ENCODE results near the gene NCK2. TPM values are rescaled to one million over a fixed set of nuclear protein-coding genes. Genes with fewer than 3 reads are reported as not detected.

Gene NCK2
- total and polyA plus RNA-seq, 7 experiments from 2014 or later = 30.8 to 134 (median 105) TPM

DNA sequence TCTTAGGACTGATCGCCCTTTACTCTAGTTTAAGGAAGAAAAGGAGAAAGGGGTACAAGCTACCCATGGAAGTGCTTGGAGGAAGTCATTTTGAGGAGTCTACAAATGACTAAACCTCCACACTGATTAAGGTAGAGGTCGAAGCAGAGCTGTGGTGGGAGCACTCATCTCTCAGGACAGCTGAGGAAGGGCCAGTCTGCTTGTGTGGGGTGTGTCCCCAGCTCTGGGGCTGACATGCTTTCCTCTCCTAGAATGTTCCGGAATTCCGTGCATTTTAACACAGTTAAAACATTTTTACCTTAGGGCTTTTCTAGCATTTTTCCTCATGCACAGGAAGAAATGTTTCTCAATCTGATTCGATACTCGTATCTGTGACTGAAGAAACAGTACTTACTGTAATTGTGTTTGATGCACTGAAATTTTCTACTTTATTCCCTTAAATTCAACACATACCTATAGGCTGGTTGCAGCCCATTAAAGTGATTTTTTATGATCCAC, 135.1 kb downstream of the NCK2 start:
- Histone ChIP-seq H3K36me3 (ENCODE audit: control insufficient read depth in 2 of 3, insufficient read depth in 3 of 3, low read length in 3 of 3) (peaks cover 0 to 58% (median 8%) of the 10 kb centered on the region in 3 experiments), H3K27me3 (ENCODE audit: control insufficient read depth in 2 of 2, insufficient read depth in 2 of 2, low read length in 2 of 2) (no peaks in the 10 kb centered on the region), H3K9me3 (ENCODE audit: control insufficient read depth in 2 of 3, low read length in 3 of 3) (no peaks in the 10 kb centered on the region), H3K27ac (ENCODE audit: low read depth, low read length) (no peak overlapping the region), H3K4me1 (ENCODE audit: control insufficient read depth in 2 of 2, insufficient read depth in 2 of 2, low read length in 2 of 2) (peaks cover 43 to 52% of the 10 kb centered on the region in 2 donors), H3K4me3 (ENCODE audit: low read length) (no peak overlapping the region)
- H3K27ac Mint-ChIP-seq = peak overlapping the region; percentile 4 to 94 (median 77)
- H3K9me3 Mint-ChIP-seq = no peaks in the 10 kb centered on the region
- H3K36me3 Mint-ChIP-seq = peaks cover 7 to 61% (median 43%) of the 10 kb centered on the region in 5 donors
- ChIA-PET CTCF (interaction anchor here (0.7 to 1.0 kb wide), 2 partner anchors 76 to 79 kb away, joined by 3 to 6 read pairs; no protein-coding TSS in a partner anchor), POLR2A (no interaction called here)
- H3K27me3 Mint-ChIP-seq = no peaks in the 10 kb centered on the region
- DNase-seq = no peak
- H3K4me3 Mint-ChIP-seq = peak overlapping the region in 1 of 10 donors; percentile 53
- H3K4me1 Mint-ChIP-seq = peaks cover 44 to 96% (median 86%) of the 10 kb centered on the region in 7 donors
- intact Hi-C loops (cut with micrococcal nuclease) = loop anchor here in 1 of 2 donors (10.0 kb wide), 1 partner anchor 305 kb away; no protein-coding TSS in a partner anchor
- ATAC-seq = no peak

DNA sequence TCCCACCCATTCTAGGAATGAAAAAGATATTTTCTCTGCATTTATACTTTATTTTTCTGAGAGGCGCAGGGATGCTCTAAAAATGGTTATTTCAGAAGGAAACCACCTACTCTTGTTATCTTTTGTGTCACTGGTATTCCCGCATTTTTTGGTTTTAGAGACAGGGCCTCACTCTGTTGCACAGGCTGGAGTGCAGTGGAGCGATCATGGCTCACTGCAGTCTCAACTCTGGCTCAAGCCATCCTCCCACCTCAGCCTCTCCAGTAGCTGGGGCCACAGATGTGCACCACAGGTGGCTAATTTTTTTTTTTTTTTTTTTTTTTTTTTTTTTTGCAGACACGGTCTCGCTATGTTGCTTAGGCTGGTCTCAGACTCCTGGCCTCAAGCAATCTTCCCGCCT, 135.9 kb downstream of the NCK2 start:
- intact Hi-C loops (cut with micrococcal nuclease) = loop anchor here in 1 of 2 donors (10.0 kb wide), 1 partner anchor 306 kb away; no protein-coding TSS in a partner anchor
- Mint-ChIP-seq H3K27me3 (no peaks in the 10 kb centered on the region), H3K27ac (peak overlapping the region in 7 of 9 donors; percentile 28 to 89 (median 63)), H3K36me3 (peaks cover 7 to 63% (median 44%) of the 10 kb centered on the region in 5 donors), H3K4me1 (peaks cover 48 to 96% (median 85%) of the 10 kb centered on the region in 7 donors), H3K9me3 (no peaks in the 10 kb centered on the region), H3K4me3 (no peak overlapping the region)
- Histone ChIP-seq H3K36me3 (ENCODE audit: control insufficient read depth in 2 of 3, insufficient read depth in 3 of 3, low read length in 3 of 3) (peaks cover 0 to 54% (median 7%) of the 10 kb centered on the region in 3 experiments), H3K9me3 (ENCODE audit: control insufficient read depth in 2 of 3, low read length in 3 of 3) (no peaks in the 10 kb centered on the region), H3K27me3 (ENCODE audit: control insufficient read depth in 2 of 2, insufficient read depth in 2 of 2, low read length in 2 of 2) (no peaks in the 10 kb centered on the region), H3K27ac (ENCODE audit: low read depth, low read length) (no peak overlapping the region), H3K4me1 (ENCODE audit: control insufficient read depth in 2 of 2, insufficient read depth in 2 of 2, low read length in 2 of 2) (peaks cover 39 to 51% of the 10 kb centered on the region in 2 donors), H3K4me3 (ENCODE audit: low read length) (no peak overlapping the region)
- ChIA-PET CTCF (no interaction called here), POLR2A (interaction anchor here (0.6 kb wide), 1 partner anchor 172 kb away, joined by 3 read pairs; no protein-coding TSS in a partner anchor)
- ATAC-seq (no peak), DNase-seq (no peak)

GRCh38 chr2:105881286-105882136, 136.8 kb downstream of the NCK2 start:
- H3K27me3 Mint-ChIP-seq = no peaks in the 10 kb centered on the region
- H3K4me3 Mint-ChIP-seq = peak overlapping the region in 1 of 10 donors; percentile 12
- Histone ChIP-seq H3K4me3 (ENCODE audit: low read length) (no peak overlapping the region), H3K9me3 (ENCODE audit: control insufficient read depth in 2 of 3, low read length in 3 of 3) (no peaks in the 10 kb centered on the region), H3K4me1 (ENCODE audit: control insufficient read depth in 2 of 2, insufficient read depth in 2 of 2, low read length in 2 of 2) (peaks cover 47 to 54% of the 10 kb centered on the region in 2 donors), H3K36me3 (ENCODE audit: control insufficient read depth in 2 of 3, insufficient read depth in 3 of 3, low read length in 3 of 3) (peaks cover 0 to 54% (median 4%) of the 10 kb centered on the region in 3 experiments), H3K27me3 (ENCODE audit: control insufficient read depth in 2 of 2, insufficient read depth in 2 of 2, low read length in 2 of 2) (no peaks in the 10 kb centered on the region), H3K27ac (ENCODE audit: low read depth, low read length) (no peak overlapping the region)
- peak overlapping the region in 4 of 9 donors; percentile 43 to 66 (median 60) for H3K27ac Mint-ChIP-seq
- intact Hi-C loops (cut with micrococcal nuclease) = loop anchor here in 1 of 2 donors (10.0 kb wide), 1 partner anchor 307 kb away; no protein-coding TSS in a partner anchor
- H3K36me3 Mint-ChIP-seq = peaks cover 7 to 63% (median 44%) of the 10 kb centered on the region in 5 donors
- peaks cover 50 to 96% (median 85%) of the 10 kb centered on the region in 7 donors for H3K4me1 Mint-ChIP-seq
- H3K9me3 Mint-ChIP-seq = peaks cover 0 to under 1% (median 0%) of the 10 kb centered on the region in 11 donors
- POLR2A ChIA-PET = interaction anchor here (0.6 to 1.3 kb wide), 3 partner anchors 9 to 447 kb away, joined by 3 to 7 read pairs (median 3); no protein-coding TSS in a partner anchor
- CTCF ChIA-PET = no interaction called here
- no peak for DNase-seq
- no peak for ATAC-seq

DNA sequence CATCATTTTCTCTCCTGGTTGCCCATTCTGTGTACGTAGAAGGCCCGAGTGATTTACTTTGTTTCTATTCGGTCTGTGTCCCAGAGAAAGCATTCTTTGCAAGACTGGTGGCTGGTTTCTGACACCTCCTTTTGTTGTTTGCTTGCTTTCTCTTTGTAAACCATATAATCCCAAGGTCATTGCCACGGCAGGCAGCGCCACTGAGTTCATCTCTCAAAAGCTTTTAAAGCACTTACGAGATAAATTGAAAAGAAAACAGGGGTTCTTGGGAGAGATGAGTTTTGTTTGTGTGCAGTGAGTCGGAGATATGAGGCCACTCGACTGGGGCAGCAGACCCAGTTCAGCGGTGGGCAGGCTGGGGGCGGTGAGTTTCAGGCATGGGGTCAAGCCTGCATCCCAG, 137.6 kb downstream of the NCK2 start:
- DNase-seq = no peak
- no peak overlapping the region for H3K27ac ChIP-seq (ENCODE audit: low read depth, low read length)
- H3K4me3 ChIP-seq (ENCODE audit: low read length) = no peak overlapping the region
- H3K27me3 ChIP-seq (ENCODE audit: control insufficient read depth in 2 of 2, insufficient read depth in 2 of 2, low read length in 2 of 2) = no peaks in the 10 kb centered on the region
- Mint-ChIP-seq H3K27ac (peak overlapping the region in 7 of 9 donors; percentile 15 to 79 (median 57)), H3K4me1 (peaks cover 49 to 96% (median 85%) of the 10 kb centered on the region in 7 donors), H3K36me3 (peaks cover 7 to 72% (median 47%) of the 10 kb centered on the region in 5 donors), H3K27me3 (no peaks in the 10 kb centered on the region), H3K4me3 (peak overlapping the region in 5 of 10 donors; percentile 8 to 67 (median 17)), H3K9me3 (peaks cover 0 to 9% (median 0%) of the 10 kb centered on the region in 11 donors)
- H3K4me1 ChIP-seq (ENCODE audit: control insufficient read depth in 2 of 2, insufficient read depth in 2 of 2, low read length in 2 of 2) = peaks cover 48 to 54% of the 10 kb centered on the region in 2 donors
- H3K9me3 ChIP-seq (ENCODE audit: control insufficient read depth in 2 of 3, low read length in 3 of 3) = no peaks in the 10 kb centered on the region
- intact Hi-C loops (cut with micrococcal nuclease) = loop anchor here in 1 of 2 donors (10.0 kb wide), 1 partner anchor 308 kb away; no protein-coding TSS in a partner anchor
- ATAC-seq = no peak
- CTCF ChIA-PET = no interaction called here
- H3K36me3 ChIP-seq (ENCODE audit: control insufficient read depth in 2 of 3, insufficient read depth in 3 of 3, low read length in 3 of 3) = peaks cover 0 to 55% (median 4%) of the 10 kb centered on the region in 3 experiments
- POLR2A ChIA-PET = interaction anchor here (0.6 to 1.3 kb wide), 2 partner anchors 212 to 448 kb away, joined by 3 read pairs; no protein-coding TSS in a partner anchor

DNA sequence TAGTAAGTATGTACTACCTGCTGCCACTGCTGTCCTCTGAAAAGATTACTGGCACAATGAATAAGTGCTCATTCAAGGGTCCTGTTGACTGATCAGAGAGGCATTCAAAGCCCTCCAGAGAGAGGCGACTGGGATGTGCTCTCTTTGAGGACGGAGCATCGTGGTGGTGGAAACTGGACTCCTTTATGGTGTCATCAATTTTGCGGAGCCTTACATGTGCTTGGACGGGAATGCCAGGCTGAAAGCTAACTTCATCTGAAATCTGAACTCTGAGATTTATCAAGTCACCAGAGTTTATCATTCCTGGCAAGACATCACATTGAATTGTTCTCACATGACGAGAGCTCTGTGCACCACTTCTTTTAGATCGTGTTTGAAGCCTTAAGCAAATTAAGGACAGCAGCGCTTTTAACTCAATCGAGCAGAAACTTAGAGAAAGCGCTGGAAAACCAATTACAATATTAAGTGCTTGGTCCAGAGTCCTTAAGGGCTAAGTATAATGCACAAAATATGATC, 138.3 kb downstream of the NCK2 start:
- intact Hi-C loops (cut with micrococcal nuclease) = loop anchor here in 1 of 2 donors (10.0 kb wide), 1 partner anchor 308 kb away; no protein-coding TSS in a partner anchor
- Mint-ChIP-seq H3K4me3 (peak overlapping the region in 4 of 10 donors; percentile 2 to 67 (median 20)), H3K4me1 (peaks cover 45 to 96% (median 85%) of the 10 kb centered on the region in 7 donors), H3K9me3 (peaks cover 0 to 15% (median 1%) of the 10 kb centered on the region in 11 donors), H3K27me3 (no peaks in the 10 kb centered on the region), H3K27ac (peak overlapping the region in 6 of 9 donors; percentile 34 to 79 (median 62)), H3K36me3 (peaks cover 7 to 76% (median 53%) of the 10 kb centered on the region in 5 donors)
- Histone ChIP-seq H3K27ac (ENCODE audit: low read depth, low read length) (no peak overlapping the region), H3K9me3 (ENCODE audit: control insufficient read depth in 2 of 3, low read length in 3 of 3) (no peaks in the 10 kb centered on the region), H3K36me3 (ENCODE audit: control insufficient read depth in 2 of 3, insufficient read depth in 3 of 3, low read length in 3 of 3) (peaks cover 0 to 60% (median 4%) of the 10 kb centered on the region in 3 experiments), H3K4me3 (ENCODE audit: low read length) (no peak overlapping the region), H3K27me3 (ENCODE audit: control insufficient read depth in 2 of 2, insufficient read depth in 2 of 2, low read length in 2 of 2) (no peaks in the 10 kb centered on the region), H3K4me1 (ENCODE audit: control insufficient read depth in 2 of 2, insufficient read depth in 2 of 2, low read length in 2 of 2) (peaks cover 42 to 50% of the 10 kb centered on the region in 2 donors)
- POLR2A ChIA-PET = interaction anchor here (0.8 kb wide), 1 partner anchor 188 kb away, joined by 3 read pairs; no protein-coding TSS in a partner anchor
- ATAC-seq (no peak), DNase-seq (no peak)
- CTCF ChIA-PET = interaction anchor here (1.0 kb wide), 1 partner anchor 300 kb away, joined by 3 read pairs; no protein-coding TSS in a partner anchor
